HG02571 (cell line): ENCODE data around the gene SPACA4.

ENCODE experiments used
- ATAC-seq: cut with Tn5 transposase; IDR thresholded peaks from one replicate; pipeline ENCODE4 v1.9.1; 2021; ENCODE audit warnings: mild to moderate bottlenecking, moderate library complexity; ENCODE audit not compliant: unreplicated experiment

SPACA4 gene

DNA sequence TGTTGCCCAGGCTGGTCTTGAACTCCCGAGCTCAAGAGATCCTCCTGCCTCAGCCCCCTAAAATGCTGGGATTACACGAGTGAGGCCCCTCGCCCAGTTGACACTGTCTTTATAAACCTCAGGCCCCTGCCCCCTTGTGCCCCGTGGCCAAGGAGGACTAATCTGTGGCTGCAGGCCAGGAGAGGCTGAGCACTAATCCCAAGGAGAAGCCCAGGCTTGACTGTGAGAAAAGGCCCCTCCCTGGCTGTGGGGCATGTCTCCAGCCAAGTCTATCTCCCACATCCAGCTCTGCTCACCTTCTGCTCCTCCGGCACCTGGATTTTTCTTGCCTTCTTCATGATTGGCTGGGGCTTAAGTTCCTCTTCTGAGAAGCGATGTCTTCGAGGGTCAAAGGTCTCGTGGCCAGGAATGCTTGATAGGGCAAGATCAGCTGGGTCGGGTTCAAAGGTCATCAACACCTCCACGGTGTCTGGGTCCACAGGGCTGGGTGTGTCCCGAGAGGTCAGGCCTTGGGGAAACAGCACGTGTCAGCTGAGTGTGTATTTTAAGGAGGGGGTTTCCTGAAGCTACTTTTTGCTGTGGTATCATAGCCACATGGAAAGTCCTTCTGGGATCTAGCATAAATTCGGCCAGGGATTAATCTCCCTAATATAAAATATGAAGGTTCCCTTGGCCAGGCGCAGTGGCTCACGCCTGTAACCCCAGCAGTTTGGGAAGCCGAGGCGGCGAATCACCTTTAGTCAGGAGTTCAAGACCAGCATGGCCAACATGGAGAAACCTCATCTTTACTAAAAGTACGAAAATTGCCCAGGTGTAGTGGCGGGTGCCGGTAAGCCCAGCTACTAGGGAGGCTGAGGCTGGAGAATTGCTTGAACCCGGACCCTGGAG, 26.9 kb downstream of the SPACA4 start:
- no peak for ATAC-seq

DNA sequence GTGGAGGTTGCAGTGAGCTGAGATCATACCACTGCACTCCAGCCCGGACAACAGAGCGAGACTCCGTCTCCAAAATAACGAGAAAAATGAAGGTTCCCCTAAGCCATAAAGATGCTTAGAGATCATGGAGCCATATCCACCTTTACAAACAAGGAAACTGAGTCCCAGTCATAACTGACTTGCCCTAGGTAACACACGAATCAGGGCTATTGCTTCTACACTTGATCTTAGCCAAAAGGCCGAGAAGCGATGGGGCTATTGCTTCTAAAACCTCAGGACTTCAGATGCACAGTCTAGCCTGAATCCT, 27.4 kb downstream of the SPACA4 start:
- ATAC-seq = no peak

DNA sequence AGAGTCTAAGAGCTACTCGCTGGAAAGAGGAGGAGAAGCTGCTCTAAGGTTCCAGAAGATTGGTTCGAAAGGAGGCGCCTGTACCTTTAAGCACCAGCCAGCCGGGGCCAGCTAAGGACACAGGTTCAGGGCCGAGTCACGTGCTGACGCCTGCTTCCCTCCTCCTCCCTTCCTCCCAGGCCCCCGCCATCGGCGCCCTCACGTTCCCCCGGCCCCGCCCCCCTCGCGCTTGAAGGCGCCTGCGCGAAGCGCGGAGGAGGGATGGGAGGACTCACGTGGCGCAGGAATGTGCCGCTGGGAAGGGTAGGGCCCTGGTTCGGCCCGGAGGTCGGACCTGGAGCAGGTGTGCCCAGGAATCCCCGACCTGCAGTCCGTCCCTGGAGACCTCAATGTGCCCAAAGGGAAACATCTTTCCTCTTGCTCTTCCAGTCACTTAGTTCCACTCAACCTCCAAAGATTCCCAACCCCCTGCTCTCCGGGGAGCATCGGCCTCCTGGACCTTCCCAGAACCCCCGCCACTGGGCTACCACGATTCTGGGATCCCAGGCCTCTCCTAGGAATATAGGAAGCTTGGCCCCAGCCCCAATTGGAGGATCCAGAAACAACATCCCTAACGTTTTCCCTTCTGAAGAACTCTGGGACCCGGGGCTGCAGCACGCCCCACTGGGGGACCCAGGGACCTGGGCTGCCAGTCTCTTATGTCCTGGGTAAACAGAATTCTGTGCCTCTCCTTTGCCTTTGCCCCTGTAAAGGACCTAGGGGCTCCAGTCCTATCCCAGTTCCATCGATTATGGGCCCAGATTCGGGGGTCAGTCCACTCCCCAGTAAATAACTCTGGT, 28.1 kb downstream of the SPACA4 start:
- ATAC-seq = peak; percentile 34

DNA sequence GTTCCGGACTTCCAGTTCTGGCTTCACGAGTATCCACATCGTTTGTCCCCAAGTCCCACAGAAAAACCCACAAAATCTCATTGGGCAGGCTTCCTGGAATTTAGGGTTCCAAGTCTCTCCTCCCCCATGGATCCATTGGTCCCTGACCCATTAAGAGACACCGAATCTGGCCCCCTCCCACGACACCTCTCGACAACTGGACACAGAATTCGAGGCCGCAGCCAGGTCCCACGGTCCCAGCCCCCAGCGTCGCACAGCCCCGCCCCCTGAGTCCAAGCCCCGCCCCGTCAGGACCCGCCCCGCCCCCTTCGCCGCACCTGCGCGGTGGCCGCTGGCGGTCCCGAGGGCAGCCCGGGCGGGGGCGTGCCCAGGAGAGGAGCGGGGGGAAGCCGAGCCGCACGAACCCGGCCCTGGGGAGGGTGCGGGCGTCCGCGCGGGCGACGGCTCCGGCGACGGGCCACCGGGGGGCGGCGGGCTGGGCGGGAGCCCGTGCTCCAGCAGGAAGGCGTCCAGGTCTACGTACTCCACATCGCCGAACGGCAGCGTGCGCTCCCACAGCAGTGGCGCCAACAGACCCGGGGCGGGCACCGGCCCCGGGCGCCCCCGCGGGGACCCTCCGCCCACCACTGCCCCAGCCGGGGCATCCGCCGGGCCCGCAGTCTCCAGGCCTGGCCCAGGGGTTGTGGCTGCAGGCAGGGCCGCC, 28.9 kb downstream of the SPACA4 start:
- ATAC-seq = no peak

DNA sequence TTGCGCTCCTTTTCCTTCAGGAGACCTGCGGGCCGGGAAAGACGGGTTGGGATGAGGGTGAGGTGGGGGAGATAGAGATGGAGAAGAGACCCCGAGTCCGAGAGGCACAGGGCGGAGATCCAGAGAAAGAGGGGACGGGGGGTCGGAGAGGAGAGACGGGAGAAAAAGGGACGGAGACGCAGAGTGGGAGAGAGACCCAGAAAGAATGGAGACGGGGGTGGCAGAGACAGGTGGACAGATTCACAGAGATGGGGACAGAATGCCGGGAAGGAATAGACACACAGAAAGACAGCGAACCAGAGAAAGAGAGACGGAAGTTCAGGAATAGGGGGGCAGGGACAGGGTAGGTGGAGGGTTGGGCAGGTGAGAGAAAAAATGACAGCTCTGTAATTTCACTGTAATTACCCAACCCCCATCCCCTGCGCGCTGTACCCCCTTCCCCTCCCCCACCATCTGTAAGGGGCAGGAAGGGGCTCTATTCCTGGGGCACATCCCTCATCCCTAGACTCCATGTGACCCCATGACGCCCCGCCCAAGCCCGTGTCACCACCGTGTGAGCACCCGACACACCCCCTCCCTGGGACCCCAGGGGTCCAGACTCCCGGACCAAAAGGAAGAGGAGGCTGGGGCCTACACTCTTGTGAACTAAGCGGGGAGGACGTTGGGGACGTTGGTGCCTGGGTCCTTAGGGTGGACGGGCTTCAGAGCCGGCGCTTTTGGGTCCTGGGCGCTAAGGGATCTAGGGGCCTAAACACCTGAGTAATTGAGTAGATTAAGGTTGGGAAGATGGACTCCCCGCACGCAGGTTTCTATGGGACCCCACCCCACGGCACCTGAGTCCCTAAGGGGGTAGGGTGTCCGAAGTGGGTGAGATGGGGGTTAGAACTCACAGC, 29.7 kb downstream of the SPACA4 start:
- ATAC-seq = no peak

DNA sequence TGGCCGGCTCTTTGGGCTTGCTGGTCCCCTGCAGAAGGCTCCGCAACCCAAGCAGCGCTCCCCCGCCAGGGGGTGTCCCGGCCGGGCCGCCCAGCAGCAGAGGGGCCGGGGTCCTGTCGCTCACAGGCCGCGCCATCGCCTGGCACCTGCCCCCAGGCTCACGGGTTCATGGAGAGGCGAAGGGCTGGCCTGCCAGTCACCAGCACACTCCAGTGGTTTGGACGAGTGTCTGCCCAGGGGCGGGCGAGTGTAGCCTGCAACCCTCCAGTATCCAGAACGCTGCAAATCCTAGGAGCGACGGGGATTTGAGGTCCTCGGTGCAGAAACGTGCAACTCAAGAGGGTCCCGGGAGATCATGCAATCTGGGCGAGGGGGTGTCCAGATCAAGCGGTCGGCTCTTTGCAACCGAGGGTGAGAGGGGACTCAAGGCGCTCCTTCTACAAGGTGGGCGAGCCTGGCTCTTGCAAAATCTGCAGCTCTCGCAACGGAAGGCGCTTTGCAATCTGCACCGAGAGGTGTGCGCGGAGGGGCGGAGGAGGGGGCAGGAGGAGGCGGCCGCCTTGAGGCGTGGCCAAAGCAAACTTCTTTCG, 30.4 kb downstream of the SPACA4 start, which contains the start of gene DBP:
TSS of gene DBP (minus strand) at position 521 of the 590 bp plus-strand sequence. CDS start at position 136, 385 bp downstream.
- peak; percentile 1 for ATAC-seq

DNA sequence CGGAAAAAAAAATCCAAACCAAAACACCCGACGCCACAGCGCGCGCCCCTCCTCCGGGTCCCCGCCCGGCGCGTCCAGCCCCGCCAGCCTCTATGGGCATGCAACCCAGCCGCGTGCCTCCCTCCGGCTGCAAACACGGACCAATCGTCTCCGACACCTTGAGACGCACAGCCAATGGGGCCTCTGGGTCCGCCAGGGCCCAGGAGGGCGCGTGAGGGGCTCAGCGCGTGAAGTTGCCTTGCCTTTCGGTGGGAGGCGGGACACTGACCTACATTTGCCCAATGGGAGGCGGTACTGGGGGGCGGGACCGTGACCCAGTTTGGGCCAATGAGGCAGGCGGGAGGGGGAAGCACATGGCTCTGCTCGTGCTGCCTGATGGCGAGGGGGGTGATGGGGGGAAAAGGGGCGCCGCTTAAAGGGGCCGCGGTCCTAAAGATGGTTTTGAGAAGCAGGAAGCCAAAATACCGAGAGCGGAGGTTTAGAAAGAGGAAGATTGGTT, 31.0 kb downstream of the SPACA4 start:
- ATAC-seq = peak; percentile 57

DNA sequence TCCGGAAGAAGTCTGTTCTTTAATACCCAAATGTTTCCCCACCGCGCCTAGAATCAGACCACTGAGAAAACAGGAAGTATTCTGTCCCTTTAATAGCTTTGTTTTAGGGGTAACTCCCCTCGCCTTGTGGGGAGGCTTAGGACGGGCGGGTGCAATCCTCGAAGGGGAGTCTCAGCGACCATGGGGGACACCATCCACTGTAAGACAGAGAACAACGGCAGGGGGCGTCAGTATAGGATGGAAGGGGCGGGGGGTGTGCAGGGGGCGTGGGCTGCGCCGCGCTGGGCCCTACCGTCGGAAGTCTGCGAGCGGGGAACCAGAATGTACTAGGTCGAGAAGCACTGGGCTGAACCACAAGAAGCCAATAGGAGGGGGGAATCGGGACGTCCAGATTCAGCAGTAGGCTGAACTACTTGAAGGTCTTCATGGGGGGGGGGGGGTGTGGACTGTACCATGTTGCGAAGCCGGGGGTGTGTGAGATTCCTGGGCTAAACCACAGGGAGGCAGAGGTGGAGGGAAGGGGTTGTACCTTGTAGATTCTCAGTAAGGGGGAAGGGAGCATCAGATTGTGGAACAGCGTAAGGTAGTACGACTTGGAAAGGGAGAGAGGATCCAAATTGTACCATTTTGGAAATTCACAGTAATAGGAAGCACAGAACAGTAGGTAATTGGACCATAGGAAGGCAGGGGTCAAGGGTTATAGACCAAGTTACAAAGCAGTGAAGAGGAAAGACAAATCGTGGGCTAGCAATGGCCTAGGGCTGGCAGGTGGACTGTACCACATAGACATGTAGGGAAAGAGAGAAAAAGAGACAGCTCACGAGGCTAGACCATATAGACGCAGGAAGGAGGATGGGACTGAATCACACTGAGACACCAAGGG, 31.6 kb downstream of the SPACA4 start:
- ATAC-seq = no peak

DNA sequence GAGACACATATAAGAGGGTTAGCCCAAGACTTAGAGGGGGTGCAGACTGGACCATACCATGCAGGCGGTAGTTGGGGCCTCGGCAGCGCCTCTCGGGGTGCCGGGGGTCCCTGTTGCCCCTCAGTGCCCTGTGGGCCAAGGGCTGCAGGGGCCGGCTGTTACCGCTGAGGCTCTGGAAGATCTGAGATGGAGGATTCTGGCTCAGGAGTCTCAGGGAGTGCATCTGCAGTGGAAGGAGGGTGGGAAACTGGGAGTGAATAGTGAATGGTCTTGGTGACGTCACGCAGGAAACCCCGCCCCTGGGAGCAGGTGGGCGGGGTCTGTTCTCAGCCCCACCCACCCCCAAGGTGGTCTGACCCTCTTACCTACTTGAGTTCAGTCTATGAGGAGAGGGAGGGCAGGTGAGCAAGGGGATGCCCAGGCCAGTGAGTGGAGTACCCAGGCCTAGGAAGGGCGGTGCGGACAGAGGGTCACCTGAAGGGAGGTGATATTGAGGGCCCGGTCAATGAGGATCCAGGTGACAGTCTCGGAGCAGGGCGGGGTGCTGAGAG, 32.4 kb downstream of the SPACA4 start:
- no peak for ATAC-seq

DNA sequence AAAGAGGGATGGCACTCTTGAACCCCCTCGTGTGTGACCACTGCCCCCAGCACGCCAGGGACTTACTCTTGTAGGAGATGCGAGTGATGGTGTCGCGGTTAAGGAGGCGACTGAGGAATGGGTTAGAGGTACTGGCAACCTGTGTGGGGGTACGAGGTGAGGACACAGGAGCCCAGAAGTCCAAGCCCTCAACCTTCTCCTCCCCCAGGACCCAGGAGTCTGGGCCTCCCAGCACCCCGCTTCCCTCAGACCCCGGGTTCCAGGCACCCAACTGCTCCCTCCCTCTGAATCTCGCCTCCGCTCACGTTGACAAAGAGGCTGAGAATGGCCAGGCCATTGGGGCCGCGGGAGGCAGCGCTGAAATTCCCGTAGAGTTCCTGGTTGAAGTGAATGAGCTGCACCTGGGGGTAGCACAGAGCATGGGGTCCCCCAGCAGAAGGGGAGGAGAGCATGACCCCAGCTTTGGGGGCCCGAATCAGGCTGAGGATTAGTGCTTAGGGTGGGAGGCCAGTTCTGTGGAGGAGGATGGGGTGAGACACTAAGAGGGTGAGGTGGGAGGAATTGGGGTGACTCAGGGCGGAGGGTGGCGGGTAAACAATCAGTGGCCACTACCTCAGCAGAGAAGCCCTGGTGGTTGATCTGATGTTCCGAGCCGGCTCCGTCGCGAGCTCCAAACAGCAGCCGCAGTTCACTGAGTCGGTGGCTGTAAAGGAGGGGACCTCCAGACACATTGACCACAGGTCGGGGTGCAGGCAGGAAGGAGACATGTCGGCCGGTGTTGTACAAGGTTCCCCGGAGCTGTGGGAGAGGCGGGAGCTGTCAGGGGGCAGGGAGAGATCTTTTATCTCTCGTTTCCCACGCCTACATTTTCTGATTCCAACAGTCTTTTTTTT, 33.2 kb downstream of the SPACA4 start:
- no peak for ATAC-seq

DNA sequence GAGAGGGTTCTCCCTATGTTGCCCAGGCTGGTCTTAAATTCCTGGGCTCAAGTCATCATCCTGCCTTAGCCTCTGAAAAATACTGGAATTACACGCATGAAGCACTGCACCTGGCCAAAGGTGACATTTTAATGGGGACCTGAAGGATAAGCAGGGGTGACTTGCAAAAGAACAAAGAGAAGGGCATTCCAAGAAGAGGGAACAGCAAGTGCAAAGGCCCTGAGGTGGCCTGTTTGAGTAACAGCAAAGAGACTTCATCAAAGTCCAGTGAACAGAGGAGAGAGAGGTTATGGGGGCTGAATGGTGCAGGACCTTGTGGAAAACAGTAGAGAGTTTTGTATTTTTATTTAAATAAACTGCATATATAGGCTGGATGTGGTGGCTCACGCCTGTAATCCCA, 35.3 kb downstream of the SPACA4 start:
- no peak for ATAC-seq

DNA sequence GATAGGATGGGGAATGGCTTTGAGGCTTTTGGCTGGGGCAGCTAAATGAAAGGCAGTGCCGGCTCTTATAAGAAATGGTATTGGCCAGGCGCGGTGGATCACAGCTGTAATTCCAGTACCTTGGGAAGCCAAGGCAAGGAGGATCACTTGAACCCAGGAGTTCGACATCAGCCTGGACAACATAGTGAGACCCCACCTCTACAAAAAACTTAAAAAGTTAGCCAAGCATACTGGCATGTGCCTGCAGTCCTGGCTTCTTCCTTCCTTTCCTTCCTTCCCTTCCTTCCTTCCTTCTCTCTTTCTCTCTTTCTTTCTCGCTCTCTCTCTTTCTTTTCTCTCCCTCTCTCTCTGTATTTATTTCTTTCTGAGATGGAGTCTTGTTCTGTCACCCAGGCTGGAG, 36.3 kb downstream of the SPACA4 start:
- no peak for ATAC-seq

DNA sequence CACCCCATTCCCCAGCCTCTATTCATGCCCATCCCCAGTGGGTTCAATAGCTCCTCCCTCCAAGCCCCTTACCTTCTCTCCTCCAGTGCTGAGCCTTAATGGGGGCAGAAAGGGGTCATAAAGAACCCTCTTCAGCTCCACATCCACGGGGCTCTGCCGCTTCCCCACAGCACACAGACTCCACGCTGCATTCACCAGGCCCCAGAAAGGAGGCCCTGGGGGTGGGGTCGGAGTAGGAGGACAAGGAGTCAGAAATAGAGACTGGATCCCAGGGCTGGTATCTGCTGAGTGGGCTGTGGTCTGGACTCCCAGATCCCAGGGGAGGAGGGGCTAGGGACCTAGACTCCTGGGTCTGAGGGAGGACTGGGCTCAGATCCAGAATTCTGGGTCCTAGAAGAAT, 37.8 kb downstream of the SPACA4 start:
- no peak for ATAC-seq

DNA sequence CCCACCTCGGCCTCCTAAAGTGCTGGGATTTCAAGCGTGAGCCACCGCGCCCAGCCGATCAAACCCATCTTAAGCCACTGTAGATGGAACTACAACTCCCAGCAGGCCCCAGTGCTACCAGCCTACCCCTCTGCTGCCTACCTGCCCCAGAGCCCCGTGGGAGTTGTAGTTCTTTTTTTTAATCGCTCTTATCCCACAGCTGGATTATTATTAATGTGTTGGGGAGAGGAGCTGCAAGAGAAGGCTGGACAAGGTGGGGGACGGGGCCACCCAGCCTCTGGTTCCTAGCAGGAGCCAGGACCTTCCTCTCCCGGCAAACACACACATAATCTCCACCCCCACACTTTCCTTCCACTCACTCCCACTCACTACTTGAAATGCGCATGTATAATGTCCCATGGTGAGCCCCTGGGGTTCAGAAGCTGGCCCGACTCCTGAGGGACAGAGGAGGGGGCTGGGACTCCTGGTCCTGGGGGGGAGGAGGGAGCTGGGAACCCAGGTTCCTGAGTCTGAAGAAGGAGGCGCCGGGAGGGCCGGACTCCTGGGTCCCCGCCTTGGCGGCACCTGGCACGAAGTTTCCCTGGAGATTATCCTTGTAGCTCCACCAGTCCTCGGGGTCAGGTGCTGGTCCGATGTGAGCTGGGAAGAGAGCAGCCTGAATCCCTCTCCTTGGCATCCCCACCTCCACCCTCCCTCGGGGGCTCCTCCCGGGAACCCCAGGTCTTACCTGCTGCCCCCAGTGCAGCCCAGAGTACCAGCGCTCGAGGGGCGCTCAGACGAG, 38.5 kb downstream of the SPACA4 start:
- ATAC-seq = no peak

DNA sequence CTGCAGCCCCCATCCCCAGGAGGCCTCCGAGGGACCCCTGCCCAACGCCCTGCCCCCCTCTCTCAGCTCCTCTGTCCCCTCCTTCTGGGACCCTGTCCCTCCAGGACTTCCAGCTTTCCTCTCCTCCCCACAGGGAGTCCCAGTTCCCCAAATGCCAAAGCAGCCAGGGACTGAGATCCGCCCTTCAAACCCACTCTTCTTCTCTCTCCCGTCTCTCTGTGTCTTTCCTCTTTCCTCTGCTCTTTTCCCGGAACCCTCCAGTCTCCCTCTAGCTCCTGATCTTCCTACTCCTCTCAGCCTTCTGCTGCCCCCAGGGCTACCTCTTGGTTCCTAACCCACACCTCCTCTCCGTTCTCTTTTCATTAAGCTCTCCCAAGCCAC, 39.1 kb downstream of the SPACA4 start:
- ATAC-seq = no peak

DNA sequence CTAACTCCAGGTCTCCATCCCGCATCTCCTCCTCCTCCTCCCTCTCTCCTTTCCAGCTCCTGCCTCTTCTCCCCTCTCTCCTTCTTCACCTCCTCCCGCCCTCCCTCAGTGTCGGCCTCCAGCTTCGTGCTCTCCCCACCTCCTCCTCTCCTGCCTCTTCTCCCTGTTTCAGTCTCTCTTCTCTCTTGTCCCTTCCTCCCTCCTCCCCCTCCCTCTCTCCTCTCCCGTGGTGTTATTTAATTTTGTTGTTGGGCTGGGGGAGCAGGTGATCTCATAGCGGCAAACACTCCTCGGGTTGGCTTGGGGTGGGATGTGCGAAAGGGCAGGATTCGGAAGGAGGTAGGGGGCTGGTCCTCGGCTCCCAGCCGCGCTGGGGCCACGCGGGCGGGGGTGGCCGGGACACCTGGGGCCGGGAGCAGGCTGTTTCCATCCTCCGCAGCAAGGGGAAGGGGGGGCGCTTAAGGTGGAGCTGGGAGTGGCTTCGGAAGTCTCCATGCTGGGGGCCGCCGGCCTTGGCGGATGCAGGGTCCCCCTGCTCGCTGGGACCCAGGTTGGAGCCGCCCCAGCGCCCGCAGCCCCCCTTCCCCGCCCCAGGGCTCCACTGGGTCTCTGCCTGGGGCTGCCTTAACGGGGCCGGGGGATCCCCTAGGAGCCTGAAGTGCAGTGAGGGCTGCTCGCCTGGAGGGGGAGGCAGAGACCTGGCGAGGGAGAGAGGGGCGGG, 39.6 kb downstream of the SPACA4 start, which contains the start of gene CA11:
TSS of gene CA11 (minus strand) at position 187 of the 721 bp plus-strand sequence. CDS start 555 bp downstream, outside the sequence.
- ATAC-seq = peak; percentile 57
